Superior temporal gyrus (tissue), 1 donor: ENCODE measurements around the gene SMC1B.
"Not testable (repeated sequence)": the region's sequence is repeated elsewhere in the genome, so short reads cannot be mapped to it uniquely, and the experiment has no call there.

Experiments used
- DNase-seq: peaks from one replicate; pipeline ENCODE4 v3.0.0-alpha.2; 2016; ENCODE audit errors: extremely low spot score

Gene SMC1B

DNA sequence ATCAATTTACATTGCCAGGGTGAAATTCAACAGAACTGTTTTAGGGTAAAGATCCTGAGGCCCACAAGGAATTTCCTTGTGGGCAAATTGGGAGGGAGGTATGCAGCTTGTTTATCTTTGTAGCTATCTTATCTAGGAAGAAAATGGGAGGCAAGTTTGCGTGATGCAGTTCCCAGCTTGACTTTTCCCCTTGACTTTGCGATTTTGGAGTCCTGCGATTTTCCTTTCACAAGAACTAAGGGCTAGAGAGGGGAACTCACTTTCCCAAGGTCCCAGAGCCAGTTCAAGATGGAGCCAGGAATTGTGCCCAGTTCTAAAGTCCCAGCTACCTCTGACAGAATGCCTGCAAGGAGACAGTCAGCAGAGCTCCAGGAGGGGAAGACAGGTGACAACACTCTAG is 30.8 kb upstream of the SMC1B start:
- DNase-seq, result no peak

DNA sequence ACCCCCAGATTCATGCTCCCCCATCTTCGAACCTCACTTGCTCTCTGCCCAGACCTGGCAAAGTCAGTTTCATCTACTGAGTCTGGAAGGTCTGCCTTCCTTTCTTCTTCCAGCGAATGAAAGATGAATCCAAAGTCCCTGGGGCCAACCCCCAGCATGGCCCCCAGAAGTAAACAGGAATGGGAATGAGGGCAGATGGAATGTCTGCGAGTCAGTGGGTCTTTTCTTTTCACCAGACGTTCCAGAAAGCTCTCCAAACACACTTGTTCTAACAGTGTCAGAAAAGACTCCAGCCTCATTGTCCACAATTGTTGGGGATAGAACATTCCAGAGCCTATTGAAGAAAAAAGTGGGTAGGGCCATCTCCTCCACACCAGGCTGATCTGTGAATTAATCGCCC is 28.7 kb upstream of the SMC1B start:
- DNase-seq, result no peak

DNA sequence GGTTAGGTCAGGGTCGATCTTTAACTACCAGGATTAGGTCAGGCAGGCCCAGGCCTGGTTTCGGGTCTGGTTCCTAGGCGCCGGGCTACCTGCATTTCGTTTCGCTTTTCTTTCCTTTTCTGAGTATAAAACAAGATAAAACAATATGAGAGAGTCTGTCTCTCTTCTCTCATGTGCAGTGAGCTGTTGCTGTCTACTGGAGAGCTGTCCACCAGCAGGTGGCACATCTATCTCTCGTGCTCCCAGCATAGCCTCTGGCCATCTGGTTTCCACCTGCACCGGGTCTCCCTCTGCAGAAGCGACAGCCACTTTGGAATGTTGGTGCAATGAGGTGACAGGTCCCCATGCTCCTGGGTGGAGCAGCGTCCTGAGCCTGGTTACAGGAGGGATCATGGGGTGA is 27.7 kb upstream of the SMC1B start:
- DNase-seq, result peak; percentile 36

DNA sequence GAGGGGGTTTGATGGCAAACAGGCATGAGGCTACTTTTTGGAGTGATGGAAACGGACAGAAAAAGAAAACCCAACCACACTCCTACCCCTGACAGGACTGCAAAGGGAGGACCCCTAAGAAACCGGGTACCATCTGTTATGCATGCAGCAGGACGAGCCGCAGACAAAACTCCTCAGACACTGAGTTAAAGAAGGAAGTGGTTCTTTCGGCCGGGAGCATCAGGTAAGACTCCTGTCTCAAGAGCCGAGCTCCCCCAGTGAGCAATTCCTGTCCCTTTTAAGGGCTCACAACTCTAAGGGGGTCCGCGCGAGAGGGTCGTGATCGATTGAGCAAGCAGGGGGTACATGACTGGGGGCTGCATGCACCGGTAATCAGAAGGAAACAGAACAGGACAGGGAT is 27.3 kb upstream of the SMC1B start:
- DNase-seq, result not testable (repeated sequence)

DNA sequence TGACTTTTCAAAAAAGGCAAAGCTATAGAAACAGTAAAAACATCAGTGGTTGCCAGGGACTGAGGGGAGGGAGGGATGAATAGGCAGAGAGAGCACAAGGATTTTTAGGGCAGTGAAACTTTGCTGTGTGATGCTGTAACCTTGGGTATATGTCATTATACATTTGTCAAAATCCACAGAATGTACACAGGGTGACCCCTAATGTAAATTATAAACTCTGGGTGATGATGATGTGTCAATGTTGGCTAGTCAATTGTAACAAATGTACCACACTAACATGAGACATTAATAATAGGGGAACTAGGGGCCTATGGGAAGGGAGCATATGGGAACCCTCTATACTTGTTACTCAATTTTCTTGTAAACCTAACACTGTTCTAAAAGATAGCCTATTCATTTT is 24.9 kb upstream of the SMC1B start:
- no peak for DNase-seq

DNA sequence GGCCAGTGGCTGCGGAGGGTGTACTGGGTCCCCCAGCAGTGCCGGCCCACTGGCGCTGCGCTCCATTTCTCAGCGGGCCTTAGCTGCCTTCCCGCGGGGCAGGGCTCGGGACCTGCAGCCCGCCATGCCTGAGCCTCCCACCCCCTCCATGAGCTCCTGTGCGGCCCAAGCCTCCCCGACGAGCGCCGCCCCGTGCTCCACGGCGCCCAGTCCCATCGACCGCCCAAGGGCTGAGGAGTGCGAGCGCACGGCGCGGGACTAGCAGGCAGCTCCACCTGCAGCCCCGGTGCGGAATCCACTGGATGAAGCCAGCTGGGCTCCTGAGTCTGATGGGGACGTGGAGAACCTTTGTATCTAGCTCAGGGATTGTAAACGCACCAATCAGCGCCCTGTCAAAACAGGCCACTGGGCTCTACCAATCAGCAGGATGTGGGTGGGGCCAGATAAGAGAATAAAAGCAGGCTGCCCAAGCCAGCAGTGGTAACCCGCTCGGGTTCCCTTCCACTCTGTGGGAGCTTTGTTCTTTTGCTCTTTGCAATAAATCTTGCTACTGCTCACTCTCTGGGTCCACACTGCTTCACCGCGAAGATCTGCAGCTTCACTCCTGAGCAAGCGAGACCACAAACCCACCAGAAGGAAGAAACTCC is 23.6 kb upstream of the SMC1B start:
- DNase-seq, result not testable (repeated sequence)

DNA sequence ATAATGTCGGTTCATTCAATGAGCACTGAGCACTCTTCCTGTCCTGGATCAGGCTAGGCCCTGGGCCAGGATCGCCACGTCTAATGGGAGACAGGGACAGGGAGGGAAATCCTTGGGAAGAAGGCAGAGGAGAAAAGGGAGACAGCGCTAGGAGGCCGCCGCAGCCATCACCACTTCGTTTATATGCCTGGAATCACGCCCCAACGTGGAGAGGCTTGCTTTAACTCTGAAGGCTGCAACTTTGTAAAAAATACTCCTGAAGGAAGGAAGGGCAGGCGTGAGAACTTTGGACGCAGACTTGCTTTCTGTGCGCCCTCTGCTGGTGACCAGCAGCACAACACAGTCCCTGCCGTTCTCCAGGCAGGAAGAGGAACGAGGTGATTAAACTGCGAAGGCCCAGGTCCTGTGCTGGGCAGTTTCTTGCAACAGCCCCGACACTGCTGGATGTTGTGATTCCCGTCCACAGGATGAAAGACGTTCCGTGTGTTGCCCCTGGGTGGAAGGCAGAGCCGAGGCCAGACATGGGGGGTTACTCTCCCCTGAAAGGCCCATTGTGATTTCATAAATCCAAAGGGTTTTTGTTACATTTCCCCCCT is 22.2 kb upstream of the SMC1B start:
- DNase-seq, result peak; percentile 89

DNA sequence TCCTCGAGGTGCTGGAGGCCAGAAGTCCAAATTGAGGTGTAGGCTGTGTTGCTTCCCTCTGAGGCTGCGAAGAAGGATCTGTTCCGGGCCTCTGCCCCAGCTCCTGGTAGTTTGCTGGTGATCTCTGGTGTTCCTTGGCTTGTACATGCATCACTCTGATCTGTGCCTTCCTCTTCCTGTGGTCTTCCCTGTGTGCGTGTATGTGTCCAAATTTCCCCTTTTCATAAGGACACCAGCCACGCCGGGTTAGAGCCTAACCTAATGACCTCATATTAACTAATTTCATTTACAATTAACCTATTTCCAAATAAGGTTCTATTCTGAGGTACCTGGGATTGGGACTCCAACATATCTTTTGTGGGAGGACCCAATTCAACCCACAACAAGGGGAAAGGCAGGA is 21.6 kb upstream of the SMC1B start:
- no peak for DNase-seq

DNA sequence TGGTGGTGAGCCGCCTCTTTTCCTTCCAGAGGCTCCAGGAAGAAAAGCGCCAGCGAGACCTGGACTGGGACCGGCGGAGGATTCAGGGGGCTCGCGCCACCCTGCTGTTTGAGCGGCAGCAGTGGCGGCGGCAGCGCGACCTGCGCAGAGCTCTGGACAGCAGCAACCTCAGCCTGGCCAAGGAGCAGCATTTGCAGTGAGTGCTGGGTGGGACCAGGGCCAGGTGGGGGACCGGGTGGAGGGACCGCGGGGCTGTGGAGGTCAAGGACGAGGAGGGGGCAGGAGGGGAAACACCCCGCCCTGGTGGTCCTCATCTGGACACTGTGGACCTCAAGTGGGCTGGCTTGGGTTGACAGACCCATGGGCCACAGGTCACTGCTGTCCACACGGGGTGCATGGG is 17.5 kb upstream of the SMC1B start:
- no peak for DNase-seq

DNA sequence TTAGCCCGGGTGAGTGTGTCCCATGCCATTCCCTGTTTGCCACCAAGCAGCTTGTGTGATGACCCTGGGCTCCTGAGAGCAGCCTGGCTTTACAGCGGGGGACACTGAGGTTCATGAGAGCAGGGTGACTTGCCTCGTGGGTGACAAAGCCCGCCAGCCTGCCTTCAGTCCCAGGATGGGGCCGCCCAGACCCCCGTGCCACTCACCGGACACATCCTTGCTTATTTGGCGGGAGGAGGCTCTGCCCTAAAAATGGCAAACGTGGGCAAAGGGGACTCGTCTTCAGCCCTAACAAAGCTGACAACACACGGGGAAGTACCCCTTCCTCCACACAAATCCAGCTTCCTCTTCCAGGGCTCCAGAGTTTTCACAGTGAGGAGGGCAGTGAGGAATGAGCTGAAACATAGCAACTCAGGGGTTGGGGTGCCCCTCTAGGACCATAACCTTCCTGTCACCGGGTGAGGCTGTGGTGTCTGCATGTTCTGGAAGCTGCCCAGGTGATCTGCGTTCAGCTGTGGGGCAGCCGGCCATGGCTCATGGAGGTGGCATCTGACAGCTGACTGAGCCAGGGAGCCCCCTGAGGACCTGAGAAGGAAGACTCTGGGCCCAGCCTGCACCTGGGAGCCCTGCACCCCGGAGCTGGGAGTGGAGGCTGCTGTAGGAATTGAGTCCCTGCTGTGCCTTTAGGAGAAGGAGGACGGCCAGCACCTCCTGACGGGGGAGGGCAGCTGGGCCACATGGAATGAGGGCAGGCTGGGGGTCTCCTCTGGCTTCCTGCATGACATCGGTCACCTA is 16.8 kb upstream of the SMC1B start:
- no peak for DNase-seq

DNA sequence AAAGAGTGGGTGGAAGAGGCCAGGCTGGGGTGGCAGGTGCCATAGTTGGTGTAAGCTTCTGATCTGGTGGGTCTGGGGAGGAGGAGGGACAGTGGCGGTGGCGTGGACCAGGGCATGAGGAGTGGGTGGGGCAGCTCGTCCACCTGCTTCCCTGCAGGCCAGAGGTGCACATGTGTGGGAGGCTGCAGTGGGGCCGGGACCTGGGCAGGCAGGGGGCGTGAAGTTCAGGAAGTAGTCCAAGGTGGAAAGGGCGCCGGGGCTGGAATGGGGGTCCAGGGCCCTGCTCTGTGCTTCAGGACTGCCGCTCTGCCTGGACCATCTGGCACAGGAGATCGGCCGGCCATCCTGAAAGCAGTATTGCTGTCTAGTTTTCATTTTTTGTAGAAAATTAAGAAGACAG is 16.0 kb upstream of the SMC1B start:
- no peak for DNase-seq

DNA sequence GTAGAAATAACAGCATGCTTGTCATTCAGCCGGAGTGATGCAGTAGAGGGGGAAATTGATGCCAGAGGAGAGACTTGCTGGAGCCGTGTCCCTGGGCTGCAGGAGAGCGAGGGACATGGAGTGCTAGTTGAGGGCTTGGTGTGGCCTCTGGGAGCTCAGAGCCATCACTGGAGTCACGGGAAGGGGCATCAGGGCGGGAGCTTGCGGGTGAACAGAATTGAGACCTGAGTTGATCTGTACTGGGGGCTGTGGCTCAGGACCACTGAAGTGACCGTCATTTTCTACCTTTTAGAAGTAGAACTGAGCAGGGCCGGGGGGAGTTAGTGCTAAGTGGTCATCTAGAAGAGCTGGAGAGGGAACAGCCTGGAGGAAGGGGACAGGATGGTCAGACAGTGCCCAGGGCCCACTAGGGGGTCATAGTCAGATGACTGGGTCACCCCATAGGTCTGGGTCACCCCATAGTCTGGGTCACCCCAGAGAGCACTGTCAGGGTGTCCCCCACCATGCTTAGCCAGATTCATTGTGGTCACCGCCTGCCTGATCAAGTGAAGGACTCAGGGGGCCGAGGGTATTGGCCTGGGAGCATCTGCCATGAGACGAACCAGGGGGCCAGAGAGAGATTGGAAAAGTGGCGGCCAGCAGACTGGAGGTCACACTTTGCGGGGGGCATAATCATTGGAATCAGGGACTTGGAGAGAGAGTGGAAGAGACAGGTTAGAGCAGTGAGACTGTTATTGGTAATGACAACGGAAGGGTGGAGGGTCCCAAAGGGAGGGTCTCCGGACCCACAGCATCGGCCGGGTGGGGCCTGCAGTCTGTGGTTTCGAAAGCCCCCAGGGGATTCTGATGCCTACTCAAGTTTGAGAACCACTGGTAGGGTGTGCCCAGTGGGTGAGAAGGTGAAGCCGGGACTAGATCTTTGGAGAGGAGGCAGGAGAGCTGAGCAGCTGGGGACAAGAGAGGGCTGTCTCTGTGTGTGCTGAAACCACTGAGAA is 15.3 kb upstream of the SMC1B start:
- no peak for DNase-seq

DNA sequence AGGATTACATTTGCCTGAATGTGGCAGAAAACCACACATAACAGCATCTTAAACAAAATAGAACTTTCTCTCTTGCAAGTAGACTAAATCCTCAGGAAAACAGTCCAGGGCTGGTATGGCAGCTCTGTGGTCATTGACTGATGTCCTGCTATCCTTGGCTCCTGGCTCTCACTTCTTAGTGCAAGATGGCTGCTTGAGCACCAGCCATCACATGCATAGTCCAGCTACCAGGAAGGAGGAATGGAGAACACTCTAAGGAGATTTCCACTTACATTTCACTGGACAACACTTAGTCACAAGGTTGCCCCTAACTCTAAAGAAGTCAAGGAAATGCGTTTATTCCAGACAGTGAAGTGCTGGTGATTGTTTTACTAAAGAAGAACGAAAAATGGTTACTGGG is 13.7 kb upstream of the SMC1B start:
- no peak for DNase-seq

DNA sequence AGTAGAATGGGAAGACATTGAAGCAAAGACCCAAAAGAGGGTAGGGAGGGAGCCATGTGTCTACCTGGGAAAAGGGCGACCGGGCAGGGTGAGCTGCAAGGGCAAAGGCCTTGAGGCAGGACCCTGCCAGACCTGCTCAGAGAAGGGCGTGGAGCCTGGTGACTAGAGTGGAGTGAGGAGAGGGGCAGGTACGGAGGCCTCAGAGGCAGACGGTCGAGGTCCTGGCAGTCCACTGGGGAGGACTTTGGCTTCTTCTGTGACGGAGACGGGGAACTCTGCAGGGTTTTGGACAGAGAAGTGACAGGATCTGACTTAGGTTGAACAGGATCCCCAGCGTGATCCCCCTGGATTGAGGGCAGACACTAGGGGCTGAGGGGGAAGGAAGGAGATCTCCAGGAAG is 13.0 kb upstream of the SMC1B start:
- DNase-seq, result no peak

DNA sequence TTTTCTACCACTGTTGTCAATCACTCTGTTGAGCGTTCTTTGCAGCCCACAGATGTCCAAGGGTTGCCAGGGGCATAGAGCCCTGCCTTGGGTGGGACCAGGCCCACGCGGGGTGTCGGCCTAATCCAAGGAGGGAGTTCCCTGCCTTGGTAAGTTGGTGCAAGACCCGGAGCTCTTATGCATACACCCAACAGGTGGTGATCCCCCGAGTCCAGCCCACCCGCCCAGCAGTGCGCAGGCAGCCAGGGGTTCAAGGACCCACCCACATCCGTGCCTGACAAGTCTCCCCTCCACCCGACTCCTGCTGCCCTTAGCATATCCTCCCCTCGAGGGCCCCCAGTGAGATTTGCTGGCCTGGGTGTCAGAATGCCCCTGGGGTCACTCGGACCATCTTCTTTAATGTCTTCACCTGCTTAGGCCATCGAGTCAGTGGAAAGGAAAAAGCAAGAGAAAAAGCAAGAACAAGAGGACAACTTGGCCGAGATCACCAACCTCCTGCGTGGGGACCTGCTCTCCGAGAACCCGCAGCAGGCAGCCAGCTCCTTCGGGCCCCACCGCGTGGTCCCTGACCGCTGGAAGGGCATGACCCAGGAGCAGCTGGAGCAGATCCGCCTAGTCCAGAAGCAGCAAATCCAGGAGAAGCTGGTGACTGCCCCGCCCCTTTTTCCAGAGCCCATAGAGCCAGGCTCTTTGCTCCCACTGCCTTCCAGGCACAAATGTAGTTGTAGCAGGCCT is 12.3 kb upstream of the SMC1B start:
- DNase-seq, result no peak

DNA sequence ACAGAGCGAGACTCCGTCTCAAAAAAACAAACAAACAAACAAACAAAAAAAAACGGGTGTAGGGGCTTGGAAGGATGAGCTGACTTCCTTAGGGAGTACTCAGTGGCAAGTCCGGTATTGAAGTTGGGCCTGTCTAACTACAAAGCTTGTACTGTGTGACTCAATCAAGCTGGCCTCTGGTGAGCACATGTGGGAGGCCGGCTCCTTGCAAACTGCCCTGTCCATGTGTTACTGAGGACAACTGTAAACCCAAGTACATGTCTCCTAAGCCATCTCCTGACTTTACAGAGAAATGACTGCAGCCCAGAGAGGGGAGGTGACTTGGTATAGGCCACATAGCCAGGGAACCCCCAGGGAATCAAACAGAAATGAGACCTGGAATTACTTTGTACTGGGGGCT is 11.7 kb upstream of the SMC1B start:
- no peak for DNase-seq

DNA sequence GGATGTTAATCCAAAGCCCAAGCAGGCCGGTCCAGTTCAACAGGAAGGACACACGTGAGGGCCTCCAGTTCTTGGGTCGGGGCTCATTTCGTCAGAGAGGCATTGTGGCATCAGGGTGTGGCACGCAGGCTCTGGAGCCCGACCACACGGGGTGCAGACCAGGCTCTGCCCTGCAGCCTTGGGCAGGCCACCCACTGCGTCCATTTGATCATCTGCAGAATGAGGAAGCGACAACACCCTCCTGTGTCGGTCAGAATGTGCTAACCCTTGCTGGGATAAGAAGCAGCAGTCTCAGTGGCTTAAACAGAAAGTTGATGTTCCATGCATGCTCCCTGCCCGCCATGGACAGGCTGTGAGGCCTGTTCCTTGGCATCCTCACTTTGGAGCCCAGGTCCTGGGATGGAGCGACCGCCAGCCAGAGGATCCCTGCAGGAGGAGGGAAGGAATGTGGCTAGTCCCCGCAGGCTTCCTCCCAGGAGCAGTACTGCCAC is 10.9 kb upstream of the SMC1B start:
- DNase-seq, result no peak

DNA sequence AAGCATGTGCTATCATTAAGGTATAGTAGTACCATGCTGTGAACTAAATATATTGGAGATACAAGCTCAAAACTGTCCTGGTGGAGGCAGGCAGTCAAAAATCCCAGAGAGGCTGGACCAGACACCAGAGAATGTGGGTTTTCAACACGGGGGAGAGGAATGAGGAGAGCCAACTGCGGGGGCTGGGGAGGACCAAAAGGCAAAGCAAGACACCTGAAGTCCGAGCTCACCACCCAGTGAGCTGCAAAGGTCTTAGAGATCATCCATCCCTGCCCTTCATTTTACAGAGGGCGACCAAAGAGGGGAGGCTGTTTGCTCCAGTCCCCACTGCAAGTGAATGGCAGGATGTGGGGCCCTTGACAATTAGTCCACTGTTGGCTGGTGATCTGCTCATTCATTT is 10.1 kb upstream of the SMC1B start:
- no peak for DNase-seq

DNA sequence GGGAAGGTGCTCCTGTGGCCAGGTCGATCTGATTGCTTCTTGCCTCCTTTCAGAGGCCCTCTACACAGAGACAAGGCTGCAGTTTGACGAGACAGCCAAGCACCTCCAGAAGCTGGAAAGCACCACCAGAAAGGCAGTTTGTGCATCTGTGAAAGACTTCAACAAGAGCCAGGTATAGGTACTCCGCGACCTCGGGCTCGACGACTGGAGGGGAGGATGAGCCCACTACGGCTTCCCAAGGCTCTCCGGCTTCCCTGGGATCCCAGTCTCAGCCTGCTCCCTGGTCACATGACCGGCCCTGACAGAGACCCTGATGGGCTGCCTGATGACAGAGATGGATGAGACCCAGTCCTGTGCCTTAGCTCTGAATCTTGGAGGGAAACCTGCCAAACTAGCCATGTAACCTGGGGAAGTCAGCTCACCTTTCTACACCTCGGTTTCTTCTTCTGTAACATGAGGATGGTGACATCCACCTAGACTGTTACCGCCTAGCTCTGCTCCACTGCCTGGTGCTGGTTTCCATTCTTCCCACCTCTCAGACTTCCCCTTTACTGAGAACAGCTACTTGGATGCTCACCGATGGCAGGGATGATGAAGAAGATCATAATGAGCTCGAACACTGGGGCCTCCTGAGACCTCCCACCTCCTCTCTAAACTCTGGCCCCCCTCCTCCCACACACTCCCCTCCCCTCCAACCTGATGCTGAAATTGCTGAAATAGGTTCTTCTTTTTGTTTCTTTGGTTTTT is 9.0 kb upstream of the SMC1B start:
- no peak for DNase-seq

DNA sequence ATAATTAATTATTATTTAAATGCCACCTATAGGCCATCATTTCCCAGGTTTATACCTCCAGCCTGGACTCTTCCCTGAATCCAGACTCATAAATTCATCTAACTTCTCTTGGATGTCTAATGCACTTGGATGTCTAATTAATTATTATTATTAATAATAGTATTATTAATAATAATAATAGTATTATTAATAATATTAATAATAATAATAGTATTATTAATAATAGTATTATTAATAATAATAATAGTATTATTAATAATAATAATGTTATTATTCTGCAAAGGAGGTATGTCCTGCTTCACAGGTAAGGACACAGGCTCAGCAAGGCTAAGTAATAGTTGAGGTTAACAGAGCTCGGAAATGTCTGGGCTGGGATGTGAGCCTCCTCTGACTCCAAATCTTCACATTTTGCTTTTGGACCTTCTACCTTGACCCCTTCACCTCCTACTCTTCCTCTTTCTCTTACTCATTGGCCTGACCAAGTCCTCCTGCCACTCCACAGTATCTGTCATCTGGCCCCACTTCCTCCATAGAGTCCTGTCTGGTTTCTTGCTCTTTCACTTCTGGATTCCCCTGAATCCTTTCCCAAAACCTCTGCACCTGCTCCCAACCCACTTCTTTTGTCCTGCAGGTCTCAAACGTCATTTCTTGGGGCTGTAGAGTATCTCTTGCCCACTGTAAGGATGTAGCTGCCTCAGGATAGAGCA is 8.1 kb upstream of the SMC1B start:
- no peak for DNase-seq
